LoVo (cell line): ENCODE data around the gene LRRC4.

Experiments used
- DNase-seq: peaks from one replicate; pipeline ENCODE4 v3.0.0-alpha.2; 2016; ENCODE audit warnings: low spot score

LRRC4 gene

GRCh38 chr7:128031901-128032604 is 816 bp upstream of the LRRC4 start:
- DNase-seq: no peak

DNA sequence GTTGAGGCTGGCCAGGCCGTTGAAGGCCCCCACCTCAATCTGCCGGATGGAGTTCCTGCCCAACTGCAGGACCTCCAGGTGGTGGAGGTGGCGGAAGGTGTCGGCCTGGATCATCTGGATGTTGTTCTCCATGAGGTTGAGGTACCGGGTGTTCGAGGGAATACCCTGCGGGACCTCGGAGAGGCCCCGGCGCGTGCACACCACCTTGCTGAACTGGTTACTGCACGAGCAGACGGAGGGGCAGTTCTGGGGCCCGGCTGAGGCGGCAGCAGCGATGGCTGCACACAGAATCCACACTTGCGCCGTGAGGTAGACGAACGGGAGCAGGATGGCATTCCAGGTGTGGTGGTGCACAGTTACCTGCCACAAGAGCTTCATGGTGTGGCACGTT is 979 bp downstream of the LRRC4 start:
- DNase-seq: no peak

DNA sequence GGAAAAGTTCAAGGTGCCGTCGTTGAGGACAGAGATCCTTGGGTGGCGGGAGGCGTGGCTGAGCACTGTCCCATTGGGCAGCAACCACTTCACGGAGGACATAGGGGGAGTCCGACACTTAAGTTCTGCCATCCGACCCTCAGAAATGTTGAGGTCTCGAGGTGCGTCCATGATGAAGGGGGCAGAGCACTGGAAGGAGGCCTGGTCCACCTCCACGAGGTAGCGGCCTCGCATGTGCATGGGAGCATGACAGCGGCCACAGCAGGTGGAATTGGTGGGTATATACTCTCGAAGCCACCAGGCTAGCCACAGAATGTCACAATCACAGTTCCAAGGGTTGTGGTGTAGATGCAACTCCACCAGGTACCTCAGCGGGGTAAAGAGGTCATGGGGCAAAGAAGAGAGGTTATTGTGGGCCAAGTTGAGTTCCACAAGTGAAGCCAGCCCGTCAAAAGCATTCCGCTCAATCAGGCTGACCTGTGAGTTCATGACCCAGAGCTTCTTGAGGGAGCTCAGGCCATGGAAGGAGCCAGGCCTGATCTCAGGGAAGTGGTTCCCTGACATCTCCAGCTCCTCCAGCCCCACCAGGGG is 1.7 kb downstream of the LRRC4 start:
- no peak for DNase-seq

- no peak for DNase-seq
Observed at GRCh38 chr7:128027485-128027980, 3.7 kb downstream of the LRRC4 start.

DNA sequence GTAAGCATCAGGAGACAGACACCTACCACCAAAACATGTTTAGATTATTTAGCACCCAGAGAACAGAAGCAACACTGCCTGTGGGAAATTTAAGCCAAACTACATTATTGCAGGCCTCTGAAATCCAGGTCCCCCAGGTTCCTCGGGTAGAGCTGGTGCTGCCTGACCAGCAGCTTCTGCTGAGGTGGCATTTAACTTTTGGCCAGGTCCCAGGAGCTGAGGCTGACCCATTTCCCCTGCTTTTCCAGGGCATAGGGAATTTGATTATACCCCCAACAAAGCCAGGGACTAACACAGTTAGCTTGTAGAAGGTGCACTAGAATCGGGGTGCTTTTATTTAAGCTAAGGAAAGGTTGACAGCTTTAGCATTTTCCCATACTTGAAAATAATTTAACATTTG is 4.7 kb downstream of the LRRC4 start:
- DNase-seq: no peak

DNA sequence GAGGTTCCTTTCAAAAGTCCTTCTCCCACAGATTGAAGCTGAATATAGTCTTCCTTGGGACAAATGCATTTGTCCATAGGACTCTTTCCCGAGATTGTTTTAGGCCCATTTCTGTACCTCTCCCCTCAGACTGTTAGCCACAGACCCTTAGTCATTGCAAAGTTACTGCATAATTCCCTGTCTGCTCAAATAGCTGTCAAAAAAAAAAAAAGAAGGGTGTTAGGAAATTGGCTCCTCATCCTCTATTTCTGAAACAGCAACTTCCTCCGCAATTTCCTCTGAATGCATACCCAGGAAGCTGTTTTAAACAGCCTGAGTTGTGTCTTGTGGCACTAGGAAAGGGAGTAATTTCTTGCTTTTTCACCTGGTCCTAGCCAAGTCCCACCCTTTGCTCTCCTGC is 5.4 kb downstream of the LRRC4 start:
- no peak for DNase-seq

DNA sequence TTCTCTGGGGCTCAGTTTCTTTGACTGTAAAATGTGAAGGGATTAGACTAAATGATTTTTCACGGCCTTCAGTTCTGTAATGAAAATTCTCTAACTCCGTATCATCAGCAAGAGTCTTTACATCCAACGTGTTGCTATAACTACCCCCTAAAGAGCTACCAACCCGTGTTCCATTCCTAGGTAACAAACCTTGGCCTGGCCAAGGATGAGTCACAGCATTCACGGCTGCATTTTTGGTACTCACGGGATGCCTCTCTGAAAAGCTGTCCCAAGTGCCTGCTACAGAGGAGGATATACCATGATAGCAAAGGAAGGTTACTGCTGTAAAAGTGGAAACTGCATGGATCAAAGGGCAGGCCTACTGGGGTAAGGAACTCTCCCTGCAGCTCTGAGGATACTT is 5.9 kb downstream of the LRRC4 start:
- DNase-seq: no peak

DNA sequence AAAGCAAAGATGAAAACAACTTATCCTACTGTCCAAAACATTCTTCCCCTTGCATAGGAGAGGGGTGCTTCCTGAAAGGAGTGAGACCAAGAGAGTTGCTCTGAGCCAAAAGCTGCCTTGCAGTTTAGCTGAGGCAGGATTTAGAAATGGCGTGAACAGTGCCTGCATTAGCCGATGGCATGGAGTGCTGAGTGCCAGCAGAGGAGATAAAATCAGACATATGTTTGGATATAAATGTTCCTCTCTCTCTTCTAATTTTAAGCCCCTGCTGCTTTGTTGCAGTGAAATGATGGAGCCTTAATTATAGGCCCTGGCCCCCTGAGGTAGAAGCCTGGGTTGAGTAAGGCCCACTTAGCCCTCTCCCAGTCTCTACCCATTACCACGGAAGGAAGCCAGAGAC is 7.1 kb downstream of the LRRC4 start:
- DNase-seq: no peak

GRCh38 chr7:128022631-128023532 is 8.4 kb downstream of the LRRC4 start:
- no peak for DNase-seq

DNA sequence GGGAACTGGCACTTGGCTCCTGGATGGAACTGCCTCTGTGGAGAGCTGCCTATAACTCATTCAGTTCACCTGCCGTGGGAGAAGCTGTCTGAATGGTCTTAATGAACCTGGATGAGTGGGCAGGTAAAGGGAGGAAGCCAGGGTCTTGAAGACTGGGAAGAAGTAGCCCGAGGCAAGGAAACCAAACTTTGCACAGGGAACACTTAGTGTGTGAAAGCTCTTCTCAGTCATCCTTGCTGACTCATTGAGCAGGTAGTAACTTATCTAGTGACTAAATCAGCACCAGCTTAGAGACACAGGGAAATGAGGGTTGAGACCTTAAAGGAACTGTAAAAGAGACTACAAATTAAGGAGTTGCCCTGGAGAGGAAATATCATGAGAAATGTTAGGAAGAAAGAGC is 9.9 kb downstream of the LRRC4 start:
- no peak for DNase-seq

DNA sequence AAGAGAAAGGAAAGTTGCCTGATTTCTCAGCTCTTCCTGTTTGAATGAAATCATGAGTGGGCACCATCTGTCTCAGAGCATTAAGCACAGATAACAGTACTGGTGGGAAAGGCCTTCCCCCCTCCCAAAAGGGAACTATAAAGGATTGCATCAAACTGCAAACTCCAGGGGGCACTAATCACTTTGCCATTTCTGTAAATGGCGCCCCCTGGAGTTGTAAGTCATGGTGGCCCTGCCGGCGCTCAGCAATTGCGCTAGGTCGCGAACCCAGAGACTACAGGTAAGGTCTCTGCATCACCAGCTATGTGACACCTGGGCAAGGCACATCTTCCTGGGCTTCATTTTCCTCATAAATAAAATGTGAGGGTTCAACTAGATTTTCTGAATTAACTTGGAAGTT is 11.1 kb downstream of the LRRC4 start:
- no peak for DNase-seq

- no peak for DNase-seq
Observed at GRCh38 chr7:128019288-128019687, 11.9 kb downstream of the LRRC4 start.

- DNase-seq: no peak
Observed at GRCh38 chr7:128017862-128018845, 13.1 kb downstream of the LRRC4 start.

GRCh38 chr7:128017460-128017859 is 13.8 kb downstream of the LRRC4 start:
- no peak for DNase-seq

GRCh38 chr7:128014811-128015210 is 16.4 kb downstream of the LRRC4 start:
- no peak for DNase-seq

DNA sequence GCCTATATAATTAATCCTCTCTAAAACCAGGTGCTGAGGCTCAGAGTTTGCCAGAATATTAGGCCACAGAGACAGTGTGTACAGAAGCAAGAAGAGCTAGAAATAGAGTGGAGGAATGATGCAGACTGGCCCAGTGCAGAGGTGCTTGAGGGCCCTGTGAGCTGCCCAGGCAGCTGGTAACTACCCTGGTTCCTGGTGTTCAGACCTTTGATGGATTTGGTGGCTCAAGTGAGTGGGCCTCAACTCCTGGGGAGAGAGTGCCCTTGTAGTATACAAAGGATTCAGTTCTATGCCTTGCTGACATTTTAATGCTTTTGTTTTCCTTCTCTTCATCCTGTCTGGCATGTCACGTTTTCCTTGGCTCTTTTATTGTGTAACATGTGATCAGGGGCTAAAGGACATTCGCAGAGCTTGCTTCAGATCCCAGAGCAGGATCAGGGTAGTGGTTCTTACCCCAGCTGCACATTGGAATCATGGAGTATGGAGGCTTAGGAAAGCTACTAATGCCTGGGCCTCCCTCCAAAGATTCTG is 20.0 kb downstream of the LRRC4 start:
- DNase-seq: no peak

- DNase-seq: no peak
Observed at GRCh38 chr7:128010391-128011127, 20.7 kb downstream of the LRRC4 start.

DNA sequence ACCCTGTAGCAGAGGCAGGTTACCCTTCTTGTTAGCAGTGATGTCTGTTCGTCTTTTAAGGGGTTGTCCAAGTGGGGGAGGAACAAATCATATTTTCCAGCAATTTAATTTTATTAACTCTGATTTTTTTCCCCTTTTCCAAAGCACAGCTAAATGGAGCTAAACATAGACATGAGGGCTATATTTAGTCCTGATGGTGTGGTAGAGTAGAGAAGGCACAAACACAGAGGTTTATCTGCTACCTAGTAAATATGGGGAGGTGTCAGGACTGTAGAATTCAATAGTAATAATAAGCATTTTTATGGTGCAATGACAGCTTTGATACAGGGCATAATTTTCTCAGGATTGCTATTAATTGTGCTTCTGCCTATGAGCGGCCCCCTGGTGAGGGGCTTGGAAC is 22.5 kb downstream of the LRRC4 start:
- no peak for DNase-seq

GRCh38 chr7:128008141-128008540 is 23.1 kb downstream of the LRRC4 start:
- no peak for DNase-seq

GRCh38 chr7:128007303-128007680 is 23.9 kb downstream of the LRRC4 start:
- no peak for DNase-seq
